ENCODE results near the gene EIF4B.

- TF ChIP-seq GABPA (IDR thresholded peaks at IDR 0.05; ENCODE audit: low read depth) (no peak), JUND (IDR thresholded peaks at IDR 0.05) (no peak), YY1 (IDR thresholded peaks at IDR 0.05; ENCODE audit: low read depth) (no peak), EZH2phosphoT487 (IDR thresholded peaks at IDR 0.05; ENCODE audit: borderline replicate concordance, low read depth) (no peak), RXRA (IDR thresholded peaks at IDR 0.05; ENCODE audit: borderline replicate concordance, low read depth) (no peak), TAF1 (IDR thresholded peaks at IDR 0.05; ENCODE audit: borderline replicate concordance, low read depth, low read length) (no peak), RFX5 (IDR thresholded peaks at IDR 0.05; ENCODE audit: low read length) (no peak), TEAD4 (IDR thresholded peaks at IDR 0.05; ENCODE audit: borderline replicate concordance, insufficient read depth) (no peak)
- TF ChIP-seq, protein P1, sequence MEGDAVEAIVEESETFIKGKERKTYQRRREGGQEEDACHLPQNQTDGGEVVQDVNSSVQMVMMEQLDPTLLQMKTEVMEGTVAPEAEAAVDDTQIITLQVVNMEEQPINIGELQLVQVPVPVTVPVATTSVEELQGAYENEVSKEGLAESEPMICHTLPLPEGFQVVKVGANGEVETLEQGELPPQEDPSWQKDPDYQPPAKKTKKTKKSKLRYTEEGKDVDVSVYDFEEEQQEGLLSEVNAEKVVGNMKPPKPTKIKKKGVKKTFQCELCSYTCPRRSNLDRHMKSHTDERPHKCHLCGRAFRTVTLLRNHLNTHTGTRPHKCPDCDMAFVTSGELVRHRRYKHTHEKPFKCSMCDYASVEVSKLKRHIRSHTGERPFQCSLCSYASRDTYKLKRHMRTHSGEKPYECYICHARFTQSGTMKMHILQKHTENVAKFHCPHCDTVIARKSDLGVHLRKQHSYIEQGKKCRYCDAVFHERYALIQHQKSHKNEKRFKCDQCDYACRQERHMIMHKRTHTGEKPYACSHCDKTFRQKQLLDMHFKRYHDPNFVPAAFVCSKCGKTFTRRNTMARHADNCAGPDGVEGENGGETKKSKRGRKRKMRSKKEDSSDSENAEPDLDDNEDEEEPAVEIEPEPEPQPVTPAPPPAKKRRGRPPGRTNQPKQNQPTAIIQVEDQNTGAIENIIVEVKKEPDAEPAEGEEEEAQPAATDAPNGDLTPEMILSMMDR (IDR thresholded peaks at IDR 0.05), result no peak; the same call in 1 of the 2 replicates
- TF ChIP-seq, protein P2, sequence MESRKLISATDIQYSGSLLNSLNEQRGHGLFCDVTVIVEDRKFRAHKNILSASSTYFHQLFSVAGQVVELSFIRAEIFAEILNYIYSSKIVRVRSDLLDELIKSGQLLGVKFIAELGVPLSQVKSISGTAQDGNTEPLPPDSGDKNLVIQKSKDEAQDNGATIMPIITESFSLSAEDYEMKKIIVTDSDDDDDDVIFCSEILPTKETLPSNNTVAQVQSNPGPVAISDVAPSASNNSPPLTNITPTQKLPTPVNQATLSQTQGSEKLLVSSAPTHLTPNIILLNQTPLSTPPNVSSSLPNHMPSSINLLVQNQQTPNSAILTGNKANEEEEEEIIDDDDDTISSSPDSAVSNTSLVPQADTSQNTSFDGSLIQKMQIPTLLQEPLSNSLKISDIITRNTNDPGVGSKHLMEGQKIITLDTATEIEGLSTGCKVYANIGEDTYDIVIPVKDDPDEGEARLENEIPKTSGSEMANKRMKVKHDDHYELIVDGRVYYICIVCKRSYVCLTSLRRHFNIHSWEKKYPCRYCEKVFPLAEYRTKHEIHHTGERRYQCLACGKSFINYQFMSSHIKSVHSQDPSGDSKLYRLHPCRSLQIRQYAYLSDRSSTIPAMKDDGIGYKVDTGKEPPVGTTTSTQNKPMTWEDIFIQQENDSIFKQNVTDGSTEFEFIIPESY (IDR thresholded peaks at IDR 0.05; ENCODE audit: borderline replicate concordance, low read depth), result no peak
- TF ChIP-seq, protein P3, sequence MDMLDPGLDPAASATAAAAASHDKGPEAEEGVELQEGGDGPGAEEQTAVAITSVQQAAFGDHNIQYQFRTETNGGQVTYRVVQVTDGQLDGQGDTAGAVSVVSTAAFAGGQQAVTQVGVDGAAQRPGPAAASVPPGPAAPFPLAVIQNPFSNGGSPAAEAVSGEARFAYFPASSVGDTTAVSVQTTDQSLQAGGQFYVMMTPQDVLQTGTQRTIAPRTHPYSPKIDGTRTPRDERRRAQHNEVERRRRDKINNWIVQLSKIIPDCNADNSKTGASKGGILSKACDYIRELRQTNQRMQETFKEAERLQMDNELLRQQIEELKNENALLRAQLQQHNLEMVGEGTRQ (IDR thresholded peaks at IDR 0.05; ENCODE audit: borderline replicate concordance, low read depth, low read length), result no peak
Observed at GRCh38 chr12:53025250-53025649, 19.0 kb downstream of the EIF4B start.
